Measurements from ENCODE around the gene CADPS. TPM values are rescaled to one million over a fixed set of nuclear protein-coding genes. Genes with fewer than 3 reads are reported as not detected.

CADPS gene
- total RNA-seq, 1 donor from 2014 or later = not detected

GRCh38 chr3:62815981-62816380 lies 59.2 kb downstream of the CADPS start:
- Mint-ChIP-seq H3K27ac (no peak overlapping the region), H3K4me3 (no peak overlapping the region), H3K4me1 (peaks cover 2% of the 10 kb centered on the region), H3K27me3 (no peaks in the 10 kb centered on the region), H3K9me3 (no peaks in the 10 kb centered on the region), H3K36me3 (ENCODE audit: low read depth) (no peaks in the 10 kb centered on the region)
- DNase-seq = no peak
- intact Hi-C loops (cut with micrococcal nuclease) = no loop called here

GRCh38 chr3:62812631-62813030 lies 62.6 kb downstream of the CADPS start:
- H3K9me3 Mint-ChIP-seq = no peaks in the 10 kb centered on the region
- no peak overlapping the region for H3K27ac Mint-ChIP-seq
- no peaks in the 10 kb centered on the region for H3K36me3 Mint-ChIP-seq (ENCODE audit: low read depth)
- H3K27me3 Mint-ChIP-seq = no peaks in the 10 kb centered on the region
- H3K4me3 Mint-ChIP-seq = no peak overlapping the region
- H3K4me1 Mint-ChIP-seq = peaks cover 2% of the 10 kb centered on the region
- no peak for DNase-seq
- intact Hi-C loops (cut with micrococcal nuclease) = no loop called here

GRCh38 chr3:62811119-62811518 lies 64.1 kb downstream of the CADPS start:
- no peaks in the 10 kb centered on the region for H3K9me3 Mint-ChIP-seq
- H3K27me3 Mint-ChIP-seq = no peaks in the 10 kb centered on the region
- H3K27ac Mint-ChIP-seq = no peak overlapping the region
- intact Hi-C loops (cut with micrococcal nuclease) = no loop called here
- H3K4me3 Mint-ChIP-seq = no peak overlapping the region
- no peaks in the 10 kb centered on the region for H3K4me1 Mint-ChIP-seq
- DNase-seq = no peak
- H3K36me3 Mint-ChIP-seq (ENCODE audit: low read depth) = no peaks in the 10 kb centered on the region

- H3K4me1 Mint-ChIP-seq = no peaks in the 10 kb centered on the region
- no peak overlapping the region for H3K4me3 Mint-ChIP-seq
- no peak for DNase-seq
- H3K9me3 Mint-ChIP-seq = no peaks in the 10 kb centered on the region
- no peak overlapping the region for H3K27ac Mint-ChIP-seq
- intact Hi-C loops (cut with micrococcal nuclease) = no loop called here
- H3K36me3 Mint-ChIP-seq (ENCODE audit: low read depth) = no peaks in the 10 kb centered on the region
- H3K27me3 Mint-ChIP-seq = no peaks in the 10 kb centered on the region
These were observed 65.8 kb downstream of the CADPS start for GRCh38 chr3:62809369-62809768.

GRCh38 chr3:62805580-62806277 lies 69.5 kb downstream of the CADPS start:
- H3K9me3 Mint-ChIP-seq = no peaks in the 10 kb centered on the region
- H3K4me1 Mint-ChIP-seq = no peaks in the 10 kb centered on the region
- H3K27me3 Mint-ChIP-seq = no peaks in the 10 kb centered on the region
- H3K27ac Mint-ChIP-seq = no peak overlapping the region
- H3K4me3 Mint-ChIP-seq = no peak overlapping the region
- no peaks in the 10 kb centered on the region for H3K36me3 Mint-ChIP-seq (ENCODE audit: low read depth)
- intact Hi-C loops (cut with micrococcal nuclease) = no loop called here
- DNase-seq = no peak

- no peak overlapping the region for H3K4me3 Mint-ChIP-seq
- no peaks in the 10 kb centered on the region for H3K27me3 Mint-ChIP-seq
- no peaks in the 10 kb centered on the region for H3K4me1 Mint-ChIP-seq
- intact Hi-C loops (cut with micrococcal nuclease) = no loop called here
- no peak overlapping the region for H3K27ac Mint-ChIP-seq
- no peaks in the 10 kb centered on the region for H3K9me3 Mint-ChIP-seq
- no peaks in the 10 kb centered on the region for H3K36me3 Mint-ChIP-seq (ENCODE audit: low read depth)
- DNase-seq = no peak
These were observed 70.1 kb downstream of the CADPS start for GRCh38 chr3:62805106-62805505.

GRCh38 chr3:62803276-62803675 lies 71.9 kb downstream of the CADPS start:
- H3K9me3 Mint-ChIP-seq = no peaks in the 10 kb centered on the region
- no peak overlapping the region for H3K27ac Mint-ChIP-seq
- H3K4me3 Mint-ChIP-seq = no peak overlapping the region
- H3K4me1 Mint-ChIP-seq = no peaks in the 10 kb centered on the region
- DNase-seq = no peak
- intact Hi-C loops (cut with micrococcal nuclease) = no loop called here
- H3K27me3 Mint-ChIP-seq = no peaks in the 10 kb centered on the region
- no peaks in the 10 kb centered on the region for H3K36me3 Mint-ChIP-seq (ENCODE audit: low read depth)

- no peak for DNase-seq
- Mint-ChIP-seq H3K4me1 (no peaks in the 10 kb centered on the region), H3K9me3 (no peaks in the 10 kb centered on the region), H3K4me3 (no peak overlapping the region), H3K27ac (no peak overlapping the region), H3K36me3 (ENCODE audit: low read depth) (no peaks in the 10 kb centered on the region), H3K27me3 (no peaks in the 10 kb centered on the region)
- intact Hi-C loops (cut with micrococcal nuclease) = no loop called here
These were observed 77.2 kb downstream of the CADPS start for GRCh38 chr3:62798000-62798399.

- Mint-ChIP-seq H3K4me3 (no peak overlapping the region), H3K36me3 (ENCODE audit: low read depth) (no peaks in the 10 kb centered on the region), H3K4me1 (no peaks in the 10 kb centered on the region), H3K27me3 (no peaks in the 10 kb centered on the region), H3K9me3 (no peaks in the 10 kb centered on the region), H3K27ac (no peak overlapping the region)
- no peak for DNase-seq
- intact Hi-C loops (cut with micrococcal nuclease) = no loop called here
These were observed 78.1 kb downstream of the CADPS start for GRCh38 chr3:62797132-62797531.

GRCh38 chr3:62795978-62796657 lies 79.1 kb downstream of the CADPS start:
- no peak for DNase-seq
- H3K4me3 Mint-ChIP-seq = no peak overlapping the region
- H3K27ac Mint-ChIP-seq = no peak overlapping the region
- no peaks in the 10 kb centered on the region for H3K36me3 Mint-ChIP-seq (ENCODE audit: low read depth)
- intact Hi-C loops (cut with micrococcal nuclease) = no loop called here
- H3K27me3 Mint-ChIP-seq = no peaks in the 10 kb centered on the region
- no peaks in the 10 kb centered on the region for H3K9me3 Mint-ChIP-seq
- no peaks in the 10 kb centered on the region for H3K4me1 Mint-ChIP-seq

- Mint-ChIP-seq H3K4me1 (no peaks in the 10 kb centered on the region), H3K36me3 (ENCODE audit: low read depth) (no peaks in the 10 kb centered on the region), H3K9me3 (no peaks in the 10 kb centered on the region), H3K27ac (no peak overlapping the region), H3K27me3 (no peaks in the 10 kb centered on the region), H3K4me3 (no peak overlapping the region)
- intact Hi-C loops (cut with micrococcal nuclease) = no loop called here
- DNase-seq = no peak
These were observed 81.3 kb downstream of the CADPS start for GRCh38 chr3:62793946-62794345.

- Mint-ChIP-seq H3K9me3 (no peaks in the 10 kb centered on the region), H3K4me1 (no peaks in the 10 kb centered on the region), H3K4me3 (no peak overlapping the region), H3K27ac (no peak overlapping the region), H3K27me3 (no peaks in the 10 kb centered on the region), H3K36me3 (ENCODE audit: low read depth) (no peaks in the 10 kb centered on the region)
- no peak for DNase-seq
- intact Hi-C loops (cut with micrococcal nuclease) = no loop called here
These were observed 89.8 kb downstream of the CADPS start for GRCh38 chr3:62785384-62785783.

GRCh38 chr3:62781121-62781520 lies 94.1 kb downstream of the CADPS start:
- intact Hi-C loops (cut with micrococcal nuclease) = no loop called here
- H3K4me3 Mint-ChIP-seq = no peak overlapping the region

GRCh38 chr3:62777674-62778073 lies 97.5 kb downstream of the CADPS start:
- no peaks in the 10 kb centered on the region for H3K36me3 Mint-ChIP-seq (ENCODE audit: low read depth)
- no peaks in the 10 kb centered on the region for H3K27me3 Mint-ChIP-seq
- DNase-seq = no peak
- intact Hi-C loops (cut with micrococcal nuclease) = no loop called here
- no peak overlapping the region for H3K4me3 Mint-ChIP-seq
- H3K4me1 Mint-ChIP-seq = no peaks in the 10 kb centered on the region
- H3K27ac Mint-ChIP-seq = no peak overlapping the region
- no peaks in the 10 kb centered on the region for H3K9me3 Mint-ChIP-seq

More at GRCh38 chr3:62781121-62781520, 94.1 kb downstream of the CADPS start:
- Mint-ChIP-seq H3K27me3 (no peaks in the 10 kb centered on the region), H3K9me3 (no peaks in the 10 kb centered on the region), H3K4me1 (no peaks in the 10 kb centered on the region), H3K27ac (no peak overlapping the region), H3K36me3 (ENCODE audit: low read depth) (no peaks in the 10 kb centered on the region)
- DNase-seq = no peak

GRCh38 chr3:62777130-62777529 lies 98.1 kb downstream of the CADPS start:
- no peak for DNase-seq
- Mint-ChIP-seq H3K4me1 (no peaks in the 10 kb centered on the region), H3K4me3 (no peak overlapping the region), H3K27ac (no peak overlapping the region), H3K9me3 (no peaks in the 10 kb centered on the region), H3K36me3 (ENCODE audit: low read depth) (no peaks in the 10 kb centered on the region), H3K27me3 (no peaks in the 10 kb centered on the region)
- intact Hi-C loops (cut with micrococcal nuclease) = no loop called here

Measured in activated CD4-positive, alpha-beta T cell treated with anti-CD3 and anti-CD28 coated beads, Interleukin-2, amount 10 ng/mL, durations not matched to agents 24 days and 14 days (primary cell).